Activated effector memory CD4-positive, alpha-beta T cell treated with Interleukin-2 at 50 U/mL for 16 hours (primary cell): ENCODE data around the gene ARFGEF3.
"Not testable (repeated sequence)": the region's sequence is repeated elsewhere in the genome, so short reads cannot be mapped to it uniquely, and the experiment has no call there.

ENCODE experiments used
- DNase-seq: peaks from one replicate; pipeline ENCODE4 v3.0.0-alpha.2; 2020

The ARFGEF3 gene, protein sequence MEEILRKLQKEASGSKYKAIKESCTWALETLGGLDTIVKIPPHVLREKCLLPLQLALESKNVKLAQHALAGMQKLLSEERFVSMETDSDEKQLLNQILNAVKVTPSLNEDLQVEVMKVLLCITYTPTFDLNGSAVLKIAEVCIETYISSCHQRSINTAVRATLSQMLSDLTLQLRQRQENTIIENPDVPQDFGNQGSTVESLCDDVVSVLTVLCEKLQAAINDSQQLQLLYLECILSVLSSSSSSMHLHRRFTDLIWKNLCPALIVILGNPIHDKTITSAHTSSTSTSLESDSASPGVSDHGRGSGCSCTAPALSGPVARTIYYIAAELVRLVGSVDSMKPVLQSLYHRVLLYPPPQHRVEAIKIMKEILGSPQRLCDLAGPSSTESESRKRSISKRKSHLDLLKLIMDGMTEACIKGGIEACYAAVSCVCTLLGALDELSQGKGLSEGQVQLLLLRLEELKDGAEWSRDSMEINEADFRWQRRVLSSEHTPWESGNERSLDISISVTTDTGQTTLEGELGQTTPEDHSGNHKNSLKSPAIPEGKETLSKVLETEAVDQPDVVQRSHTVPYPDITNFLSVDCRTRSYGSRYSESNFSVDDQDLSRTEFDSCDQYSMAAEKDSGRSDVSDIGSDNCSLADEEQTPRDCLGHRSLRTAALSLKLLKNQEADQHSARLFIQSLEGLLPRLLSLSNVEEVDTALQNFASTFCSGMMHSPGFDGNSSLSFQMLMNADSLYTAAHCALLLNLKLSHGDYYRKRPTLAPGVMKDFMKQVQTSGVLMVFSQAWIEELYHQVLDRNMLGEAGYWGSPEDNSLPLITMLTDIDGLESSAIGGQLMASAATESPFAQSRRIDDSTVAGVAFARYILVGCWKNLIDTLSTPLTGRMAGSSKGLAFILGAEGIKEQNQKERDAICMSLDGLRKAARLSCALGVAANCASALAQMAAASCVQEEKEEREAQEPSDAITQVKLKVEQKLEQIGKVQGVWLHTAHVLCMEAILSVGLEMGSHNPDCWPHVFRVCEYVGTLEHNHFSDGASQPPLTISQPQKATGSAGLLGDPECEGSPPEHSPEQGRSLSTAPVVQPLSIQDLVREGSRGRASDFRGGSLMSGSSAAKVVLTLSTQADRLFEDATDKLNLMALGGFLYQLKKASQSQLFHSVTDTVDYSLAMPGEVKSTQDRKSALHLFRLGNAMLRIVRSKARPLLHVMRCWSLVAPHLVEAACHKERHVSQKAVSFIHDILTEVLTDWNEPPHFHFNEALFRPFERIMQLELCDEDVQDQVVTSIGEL (N-terminal part only)

DNA sequence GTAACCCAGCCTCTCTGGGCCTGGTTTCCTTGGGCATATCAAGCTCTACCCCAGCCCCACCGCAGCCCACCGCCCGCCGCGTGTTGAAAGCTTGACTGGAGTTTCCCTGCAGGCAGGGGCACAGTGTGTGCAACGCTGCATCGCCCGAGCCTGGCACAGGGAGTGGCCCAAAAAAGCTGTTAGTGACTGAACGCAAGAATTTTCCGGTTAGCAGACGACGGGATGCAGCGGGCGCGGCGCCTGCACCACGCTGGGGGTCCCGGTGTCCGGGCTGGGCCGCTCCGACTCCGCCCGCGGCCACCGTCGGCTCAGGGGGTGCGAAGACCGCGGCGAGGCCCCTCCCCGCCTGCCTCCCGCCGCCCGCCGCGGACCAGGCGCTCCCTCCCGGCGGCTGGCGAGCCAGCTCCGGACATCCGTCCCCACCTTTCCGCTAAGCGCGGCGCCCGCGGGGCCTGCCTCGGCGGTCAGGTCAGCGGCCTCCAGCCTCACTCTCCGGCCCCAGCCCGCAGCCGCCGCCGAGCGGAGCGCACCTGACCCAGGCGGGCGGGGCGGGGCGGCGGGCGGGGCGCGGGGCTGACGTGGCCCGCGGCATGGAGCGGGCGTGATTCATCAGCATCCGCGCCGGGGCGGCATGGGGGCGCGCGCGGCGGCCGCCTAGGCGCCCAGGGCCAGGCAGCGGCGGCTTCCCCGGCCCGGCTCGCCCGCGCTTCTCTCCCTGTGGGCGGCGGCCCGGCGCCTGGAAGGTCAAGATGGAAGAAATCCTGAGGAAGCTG, at the start of gene ARFGEF3:
Gene ARFGEF3, plus strand, starts transcription at position 602 of the 773 bp plus-strand sequence. Its CDS starts 148 bp downstream, at position 750.
- peak; percentile 40 for DNase-seq

DNA sequence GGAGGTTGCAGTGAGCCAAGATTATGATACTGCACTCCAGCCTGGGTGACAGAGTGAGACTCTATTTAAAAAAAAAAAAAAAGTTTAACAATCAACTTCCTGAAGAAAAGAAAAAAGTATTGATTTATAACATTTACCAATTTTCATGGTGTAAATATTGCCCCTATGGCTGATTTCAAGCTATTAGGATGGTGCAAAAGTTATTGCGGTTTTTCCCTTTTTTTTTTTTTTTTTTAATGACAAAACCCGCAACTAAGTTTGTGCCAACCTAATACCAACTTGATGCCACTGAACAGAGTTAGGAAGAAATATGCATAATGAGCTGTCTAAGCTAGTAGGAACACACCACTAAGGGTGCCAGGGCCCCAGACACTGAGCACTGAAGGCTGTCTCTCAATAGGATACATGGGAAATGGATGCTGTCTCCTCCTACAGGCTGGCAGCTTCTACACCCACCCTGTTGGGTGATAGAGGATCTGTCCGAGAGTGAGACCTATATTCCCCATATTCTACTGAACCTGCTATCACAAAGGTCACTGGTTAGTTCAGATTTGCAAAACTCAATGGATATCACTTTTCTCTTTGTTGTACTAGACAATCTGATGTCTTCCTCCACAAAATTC, 48.0 kb upstream of the ARFGEF3 start:
- no peak for DNase-seq

DNA sequence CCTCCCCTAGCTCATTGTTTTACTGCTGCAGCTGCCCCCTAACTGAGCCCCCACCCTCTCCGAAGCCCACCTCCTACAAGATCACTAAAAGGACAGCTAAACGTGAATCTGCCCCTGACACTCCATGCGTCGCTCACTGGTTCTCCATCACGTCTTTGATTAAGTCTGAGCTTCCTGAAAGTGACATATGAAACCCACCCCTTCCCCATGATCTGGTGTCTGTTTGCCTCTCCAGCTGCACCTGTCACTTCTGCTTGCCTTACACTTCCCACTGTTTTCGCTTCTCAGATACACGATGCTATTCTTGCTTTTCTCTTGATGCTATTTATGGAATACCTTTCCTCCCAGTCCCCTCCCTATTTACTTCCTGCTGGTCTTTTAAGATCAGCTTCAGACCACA, 46.5 kb upstream of the ARFGEF3 start:
- DNase-seq, result no peak

DNA sequence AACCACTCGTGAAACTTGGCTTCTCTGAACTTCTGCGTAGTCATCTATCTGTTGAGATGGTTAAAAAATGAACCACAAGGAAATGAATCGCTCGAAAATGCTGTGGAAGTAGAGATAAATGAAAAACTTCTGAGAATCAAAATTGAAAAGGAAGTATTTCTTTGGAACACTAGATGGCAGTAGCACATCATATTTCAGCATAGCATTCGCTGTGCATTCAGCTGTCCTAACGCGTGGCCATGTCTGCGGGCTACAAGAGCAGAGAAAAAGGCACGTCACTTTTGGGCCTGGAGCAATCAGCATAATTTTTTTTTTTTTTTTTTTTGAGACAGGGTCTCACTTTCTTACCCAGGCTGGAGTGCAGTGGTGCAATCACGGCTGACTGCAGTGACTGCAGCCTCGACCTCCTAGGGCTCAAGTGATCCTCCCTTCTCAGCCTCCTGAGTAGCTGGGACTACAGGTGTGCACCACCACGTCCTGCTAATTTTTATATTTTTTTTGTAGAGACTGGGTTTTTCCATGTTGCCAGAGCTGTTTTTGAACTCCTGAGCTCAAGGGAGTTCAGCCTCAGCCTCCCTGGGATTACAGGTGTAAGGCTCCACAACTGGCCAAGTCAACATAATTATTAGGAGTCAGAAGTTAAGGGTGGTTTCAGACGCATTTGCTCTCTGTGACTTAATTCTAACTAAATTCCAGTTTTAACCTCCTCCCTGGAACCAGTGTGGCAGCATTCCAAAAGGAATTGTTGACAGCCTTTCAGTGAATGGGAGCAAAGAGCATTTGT, 45.7 kb upstream of the ARFGEF3 start:
- DNase-seq, result peak; percentile 12

DNA sequence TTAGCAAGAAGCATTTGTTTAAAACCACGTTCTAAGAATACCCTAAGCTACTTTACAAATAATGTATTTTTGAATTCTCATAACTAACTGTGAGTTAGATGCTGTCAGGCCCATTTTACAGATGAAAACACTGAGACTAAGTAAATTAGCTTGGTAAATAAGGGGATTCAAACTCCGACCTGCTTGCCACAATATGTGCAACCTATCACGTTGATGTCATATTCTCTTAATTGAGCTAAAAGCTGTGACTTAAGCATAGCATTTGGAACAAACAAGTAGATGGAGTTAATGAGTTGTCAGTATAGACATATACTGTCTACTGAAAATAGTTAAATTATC, 45.1 kb upstream of the ARFGEF3 start:
- DNase-seq, result no peak

DNA sequence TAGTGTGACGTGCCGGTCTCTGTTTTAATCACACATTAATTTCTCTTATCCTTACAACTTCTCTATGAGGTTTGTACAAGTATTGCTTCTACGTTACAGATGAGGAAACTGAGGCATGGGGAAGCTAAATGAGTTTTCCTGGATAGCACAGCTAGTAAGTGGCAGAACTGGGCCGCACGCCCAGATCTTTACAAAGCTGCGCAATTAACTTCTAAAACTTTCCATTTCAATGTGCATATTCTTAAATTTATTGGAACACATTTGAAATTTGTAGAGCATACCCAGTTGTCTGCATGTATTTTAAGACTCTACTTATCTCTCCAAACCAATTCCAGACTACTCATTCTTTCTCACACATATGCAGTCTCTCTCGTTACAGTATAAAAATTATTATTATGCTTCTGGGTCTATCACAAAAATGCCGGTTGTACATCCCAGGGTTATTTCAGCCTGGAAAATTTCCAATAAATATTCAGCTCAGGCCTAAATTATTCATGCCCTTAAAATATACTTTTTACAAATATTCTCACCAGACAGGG, 44.3 kb upstream of the ARFGEF3 start:
- no peak for DNase-seq

DNA sequence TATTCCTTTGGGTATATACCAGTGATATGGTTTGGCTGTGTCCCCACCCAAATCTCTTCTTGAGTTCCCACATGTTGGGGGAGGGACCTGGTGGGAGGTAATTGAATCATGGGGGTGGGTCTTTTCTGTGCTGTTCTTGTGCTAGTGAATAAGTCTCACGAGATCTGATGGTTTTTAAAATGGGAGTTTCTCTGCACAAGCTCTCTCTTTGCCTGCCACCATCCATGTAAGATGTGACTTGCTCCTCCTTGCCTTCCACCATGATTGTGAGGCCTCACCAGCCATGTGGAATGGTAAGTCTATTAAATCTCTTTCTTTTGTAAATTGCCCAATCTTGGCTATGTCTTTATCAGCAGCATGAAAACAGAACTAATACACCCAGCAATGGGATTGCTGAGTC, 42.5 kb upstream of the ARFGEF3 start:
- not testable (repeated sequence) for DNase-seq

DNA sequence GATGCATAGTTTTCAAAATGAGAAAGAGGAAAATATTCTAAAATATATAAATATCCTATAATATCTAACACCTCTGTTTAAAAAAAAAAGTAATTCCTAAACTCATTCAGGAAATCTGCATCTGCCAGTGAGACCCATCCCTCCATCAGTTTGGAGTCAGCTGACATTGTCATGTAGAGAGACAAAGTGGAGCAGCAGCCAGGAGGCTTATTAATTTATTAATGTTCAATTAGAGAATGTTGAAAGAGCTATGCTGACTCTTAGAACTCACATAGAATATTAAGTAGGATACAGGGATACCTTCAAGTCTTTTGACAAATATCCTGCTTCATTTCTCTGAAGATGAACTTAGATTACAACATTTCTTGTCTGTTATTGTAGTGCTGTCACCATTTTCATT, 41.8 kb upstream of the ARFGEF3 start:
- no peak for DNase-seq

DNA sequence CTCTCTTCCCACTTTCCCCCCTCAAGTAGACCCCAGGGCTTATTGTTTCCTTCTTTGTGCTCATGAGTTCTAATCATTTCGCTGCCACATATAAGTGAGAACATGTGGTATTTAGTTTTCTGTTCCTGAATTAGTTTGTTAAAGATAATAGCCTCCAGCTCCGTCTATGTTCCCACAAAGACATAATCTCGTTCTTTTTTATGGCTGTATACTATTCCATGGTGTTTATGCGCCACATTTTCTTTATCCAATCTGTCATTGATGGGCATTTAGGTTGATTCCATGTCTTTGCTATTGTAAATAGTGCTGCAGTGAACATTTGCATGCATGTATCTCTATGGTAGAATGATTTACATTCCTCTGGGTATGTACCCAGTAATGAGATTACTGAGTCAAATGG, 37.6 kb upstream of the ARFGEF3 start:
- no peak for DNase-seq

DNA sequence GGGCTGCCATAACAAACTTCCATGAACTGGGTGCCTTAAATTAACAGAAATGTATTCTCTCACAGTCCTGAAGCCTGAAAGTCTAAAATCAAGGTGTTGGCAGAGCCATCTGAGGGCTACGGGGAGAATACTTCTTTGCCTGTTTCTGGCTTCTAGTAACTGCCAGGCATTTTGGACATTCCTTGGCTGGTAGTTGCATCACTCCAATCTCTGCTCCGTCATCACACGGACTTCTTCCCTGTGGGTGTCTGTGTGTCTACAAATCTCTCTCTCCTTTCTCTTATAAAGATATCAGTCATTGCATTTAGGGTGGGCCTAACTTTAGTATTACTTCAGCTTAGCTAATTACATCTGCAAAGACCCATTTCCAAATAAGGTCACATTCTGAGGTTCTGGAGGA, 33.6 kb upstream of the ARFGEF3 start:
- no peak for DNase-seq

DNA sequence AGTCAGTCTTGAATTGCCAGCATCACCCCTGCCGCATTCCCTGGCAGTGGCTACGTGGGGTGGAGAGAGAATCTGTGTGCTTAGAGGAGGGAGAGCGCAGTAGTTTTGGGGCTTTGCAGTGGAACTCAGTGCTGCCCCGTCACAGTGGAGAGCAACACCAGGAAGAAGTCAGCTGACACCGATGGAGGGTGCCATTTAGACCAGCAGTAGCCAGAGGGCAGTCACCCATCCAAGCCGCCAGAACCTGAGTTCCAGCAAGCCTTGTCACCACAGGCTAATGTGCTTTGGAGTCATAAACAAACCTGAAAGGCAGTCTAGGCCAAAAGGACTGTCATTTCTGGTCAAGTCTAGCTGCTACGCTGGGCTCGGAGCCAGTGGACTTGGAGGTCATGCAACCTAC, 32.5 kb upstream of the ARFGEF3 start:
- DNase-seq, result no peak

DNA sequence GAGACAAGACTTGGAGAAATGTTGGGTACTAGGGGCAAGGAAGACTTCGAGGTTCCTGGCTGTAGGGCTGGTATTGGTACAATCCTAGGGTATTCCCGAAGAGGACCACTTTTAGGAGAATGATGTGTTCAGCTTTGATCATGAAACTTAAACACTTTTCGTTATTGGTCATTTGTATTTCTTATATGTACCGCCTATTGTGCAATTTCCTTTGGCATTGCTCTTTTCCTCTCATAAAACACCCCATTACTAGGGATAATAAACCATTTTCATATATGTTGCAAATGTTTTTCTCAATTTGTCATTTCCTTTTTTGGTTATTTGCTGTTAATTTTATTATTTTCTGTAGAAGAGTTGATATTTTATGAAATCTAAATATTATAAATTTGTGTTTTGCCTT, 18.9 kb upstream of the ARFGEF3 start:
- DNase-seq, result no peak

DNA sequence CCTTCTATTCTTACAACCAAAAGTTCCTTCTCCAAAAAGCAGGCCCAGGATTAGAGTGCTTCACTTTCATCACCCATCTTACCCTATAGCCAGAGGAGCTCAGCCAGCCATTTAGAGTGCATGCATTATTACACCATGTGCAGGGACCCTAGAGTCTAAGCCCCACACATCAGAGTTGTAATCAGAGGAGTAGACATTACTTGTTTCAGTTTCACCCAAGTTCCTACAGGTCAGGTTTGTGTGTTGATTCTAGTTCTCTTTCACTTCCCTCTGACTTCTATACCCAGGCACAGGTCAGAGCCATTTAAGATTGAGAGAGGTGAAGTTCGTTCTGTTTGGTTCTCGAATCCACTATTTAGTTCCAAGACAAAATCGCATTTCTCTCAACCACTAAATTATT, 16.3 kb upstream of the ARFGEF3 start:
- no peak for DNase-seq

DNA sequence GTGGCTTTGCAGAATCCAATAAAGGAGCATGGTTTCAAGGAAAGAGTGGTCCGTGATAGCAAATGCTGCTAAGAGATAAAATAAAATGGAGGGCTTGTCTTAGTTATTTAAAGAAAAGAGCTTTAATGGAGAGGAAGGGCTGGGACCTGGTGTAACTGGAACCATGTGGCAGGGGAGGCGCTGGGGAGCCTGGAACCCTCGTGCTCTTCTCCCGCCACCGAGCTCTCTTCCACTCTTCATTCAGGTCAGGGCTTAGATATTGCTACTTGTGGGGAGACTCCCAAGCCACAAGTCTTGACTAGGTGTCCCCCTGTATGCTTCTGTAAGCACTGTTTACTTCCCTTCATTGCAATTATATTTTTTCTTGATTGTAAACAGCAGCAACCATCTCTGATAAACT, 15.2 kb upstream of the ARFGEF3 start:
- no peak for DNase-seq

DNA sequence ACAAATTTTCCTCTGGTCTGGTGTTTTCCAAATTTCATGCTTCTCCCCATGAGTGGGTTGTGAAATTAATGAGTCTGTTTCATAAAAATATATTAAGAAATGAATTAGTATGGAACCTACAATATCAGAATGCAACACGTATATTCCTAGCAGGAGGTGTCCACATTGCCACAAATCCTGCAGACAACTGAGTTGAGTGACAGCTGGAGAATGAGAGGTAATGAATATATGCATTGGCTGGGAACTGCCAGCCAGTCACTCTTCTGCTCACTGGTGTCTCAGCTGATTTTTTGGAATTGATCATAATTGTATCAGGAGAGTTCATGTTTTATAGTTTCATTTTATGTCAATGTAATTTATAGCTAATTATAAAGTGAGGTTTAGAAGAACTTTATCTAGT, 6.3 kb upstream of the ARFGEF3 start:
- DNase-seq, result no peak

DNA sequence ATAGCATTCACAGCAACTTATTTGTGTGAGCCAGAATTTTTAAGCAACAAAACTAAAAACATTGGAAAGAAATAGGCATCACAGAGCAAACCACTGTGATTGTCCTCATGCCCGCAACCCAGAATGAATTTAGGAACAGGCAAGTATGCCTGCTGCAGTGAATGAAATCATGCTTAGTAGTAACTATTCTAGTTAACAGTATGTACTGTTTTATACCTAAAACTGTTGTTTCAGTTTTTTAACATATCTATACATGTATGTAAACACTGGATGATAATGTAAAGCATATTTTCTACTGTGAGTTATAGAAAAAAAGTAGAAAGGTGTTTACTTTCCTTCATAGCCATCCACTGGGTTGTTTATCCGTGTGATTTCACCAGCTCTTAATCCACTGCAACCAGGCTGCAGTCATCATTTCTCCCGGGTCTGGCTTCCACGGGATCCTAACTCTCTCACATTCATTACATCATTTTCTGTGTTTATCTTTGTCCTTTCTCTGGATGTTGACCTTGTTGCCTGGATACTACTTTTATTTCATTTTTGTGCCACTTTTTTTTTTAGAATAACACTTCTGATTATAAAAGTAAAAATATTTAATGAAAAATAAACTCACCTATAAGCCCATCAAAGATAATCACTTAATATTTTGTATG, 3.6 kb upstream of the ARFGEF3 start:
- DNase-seq, result no peak

DNA sequence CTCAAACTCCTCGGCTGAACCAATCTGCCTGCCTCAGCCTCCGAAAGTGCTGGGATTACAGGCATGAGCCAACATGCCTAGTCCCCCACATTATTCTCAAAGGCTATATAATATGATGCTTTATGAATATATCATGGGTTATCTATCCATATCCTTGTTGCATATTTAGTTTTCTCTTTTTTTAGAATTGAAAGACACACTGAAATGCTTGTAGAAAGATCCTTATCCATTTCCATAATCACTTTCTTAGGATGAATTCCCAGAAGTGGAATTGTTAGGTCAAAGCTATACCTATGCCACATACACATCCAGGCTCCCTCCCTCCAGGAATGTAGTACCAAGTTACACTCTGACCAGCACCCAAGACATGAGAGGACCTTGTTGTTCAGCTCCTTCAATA, 2.5 kb upstream of the ARFGEF3 start:
- DNase-seq, result no peak

DNA sequence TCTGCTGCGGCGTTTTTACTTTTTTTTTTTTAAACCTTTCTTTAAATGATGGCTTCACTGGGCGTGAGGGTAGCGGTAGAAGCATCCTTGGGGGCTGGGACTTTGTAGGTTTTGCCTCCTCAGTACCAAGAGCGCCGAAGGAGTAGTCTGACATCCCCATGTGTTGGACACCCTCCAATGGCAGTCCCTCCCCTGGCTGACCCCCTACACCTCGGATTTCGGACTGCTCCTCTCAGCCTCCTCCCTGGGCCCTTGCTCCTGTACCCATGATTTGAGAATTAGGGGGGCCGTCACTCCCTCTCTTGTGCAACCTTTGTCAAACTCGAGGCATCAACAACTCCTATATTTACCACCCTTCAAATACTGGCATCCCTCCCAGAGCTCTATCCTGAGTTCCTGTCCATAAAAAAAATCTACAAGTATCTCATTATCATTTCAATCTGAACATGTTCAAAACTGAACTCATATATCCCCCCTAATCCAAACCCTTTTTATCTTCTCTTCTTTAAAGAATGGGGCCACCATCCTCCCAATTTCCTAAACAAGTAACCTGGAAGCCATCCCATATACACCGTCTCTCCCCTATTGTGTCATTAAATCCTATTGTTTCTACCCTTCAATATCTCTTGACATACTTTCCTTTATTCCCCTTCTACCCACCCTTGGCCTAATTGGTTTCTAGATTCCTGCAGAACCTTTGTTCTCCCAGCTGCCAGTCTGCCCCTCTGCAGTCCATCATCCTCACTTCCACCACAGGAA, 1.2 kb upstream of the ARFGEF3 start:
- DNase-seq, result no peak

DNA sequence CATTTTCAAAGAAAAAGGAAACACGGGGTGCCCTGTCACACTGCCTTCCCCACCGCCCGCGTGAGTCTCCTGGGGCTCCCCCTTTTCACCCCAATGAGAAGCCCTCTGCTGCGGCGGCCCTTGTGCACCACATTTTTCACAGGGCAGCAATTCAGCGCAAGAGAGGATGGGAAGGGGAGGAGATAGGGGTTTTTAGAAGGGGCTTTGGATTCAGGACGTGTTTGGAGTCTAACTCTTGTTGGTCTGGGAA, 726 bp upstream of the ARFGEF3 start:
- no peak for DNase-seq
